HepG2 (cell line): ENCODE results near the gene STK10. TPM values are rescaled to one million over a fixed set of nuclear protein-coding genes. Genes with fewer than 3 reads are reported as not detected.

Source experiments
- ATAC-seq: fragments of 200-7000 bp; cut with Tn5 transposase; 3 replicates; pipeline ENCODE4 v1.9.1; 2020; ENCODE audit warnings: mild to moderate bottlenecking, moderate library complexity
- BruUV-seq: library from RNA; stranded (reverse); fragments of 400-500 nt; replicated peaks from 2 replicates; lab custom pipeline; 2021; lab: Mats Ljungman, UMichigan
- CTCF ChIA-PET: fragments of 300-600 bp; formaldehyde crosslinking; extraction: SDS; loops from one replicate; lab custom pipeline; 2021; ENCODE audit warnings: low total read pairs, inconsistent platforms, low intra/inter-chr PET ratio; lab: Yijun Ruan, JAX
- POLR2A ChIA-PET: fragments of 350-600 bp; sonication (Branson Sonifier 250); formaldehyde crosslinking; loops from one replicate; lab custom pipeline; 2020; ENCODE audit warnings: antibody characterized with exemption, inconsistent platforms; lab: Yijun Ruan, JAX
- DNase-seq: peaks from one replicate; pipeline ENCODE4 v3.0.0-alpha.2; 2015; ENCODE audit warnings: low spot score
- FAIRE-seq: peaks from 3 replicates; lab custom pipeline; 2011; peaks lifted over from hg19 to GRCh38; lab: Jason Lieb, UNC
- H2AFZ ChIP-seq: one replicate; pipeline ENCODE4 v1.6.1; 2011; ENCODE audit warnings: low read length, inconsistent platforms
- H3K27ac ChIP-seq: fragments of 300-600 bp; 3 replicates; pipeline ENCODE4 v1.8.0; 2011; ENCODE audit warnings: mixed run types, mild to moderate bottlenecking, mixed read lengths, low read length, inconsistent platforms; ENCODE audit not compliant: insufficient read depth; ENCODE audit errors: extremely low read length
- H3K27me3 ChIP-seq, 2 experiments: fragments of 200-600 bp in 1 of 2; 2 replicates in 1 of 2; 3 replicates in 1 of 2; pipeline versions ENCODE4 v1.6.0 to v1.8.0; 2011; ENCODE audit warnings: low read length in 2 of 2, mild to moderate bottlenecking in 2 of 2, moderate library complexity in 2 of 2, inconsistent platforms in 1 of 2; ENCODE audit not compliant: insufficient read depth in 2 of 2, control insufficient read depth in 1 of 2
- H3K36me3 ChIP-seq, 2 experiments: fragments of 200-600 bp in 1 of 2; replicated peaks in 1 of 2; 2 replicates in 1 of 2; 3 replicates in 1 of 2; pipeline versions ENCODE4 v1.5.1 to v1.8.0; 2011; ENCODE audit warnings: low read length in 2 of 2, inconsistent platforms in 1 of 2; ENCODE audit not compliant: insufficient read depth in 2 of 2, control insufficient read depth in 1 of 2
- H3K4me1 ChIP-seq: 2 replicates; pipeline ENCODE4 v1.5.1; 2012; ENCODE audit warnings: low read length, inconsistent platforms; ENCODE audit not compliant: insufficient read depth
- H3K4me2 ChIP-seq: 2 replicates; pipeline ENCODE4 v1.6.0; 2011; ENCODE audit warnings: low read depth, low read length, inconsistent platforms
- H3K4me3 ChIP-seq, 3 experiments: fragments of 200-600 bp in 1 of 3; sonication (generic), shearing (Covaris generic) in 1 of 3; replicated peaks in 1 of 3; 2 replicates each; pipeline ENCODE4 v1.5.1; 2011 to 2016; ENCODE audit warnings: low read length in 3 of 3, inconsistent platforms in 2 of 3, low read depth in 2 of 3, mild to moderate bottlenecking in 2 of 3, control low read depth in 1 of 3, mixed read lengths in 1 of 3; ENCODE audit not compliant: insufficient read depth in 1 of 3
- H3K79me2 ChIP-seq: one replicate; pipeline ENCODE4 v1.6.1; 2011; ENCODE audit warnings: low read length, inconsistent platforms; ENCODE audit not compliant: insufficient read depth
- H3K9ac ChIP-seq: 2 replicates; pipeline ENCODE4 v1.6.0; 2011; ENCODE audit warnings: mild to moderate bottlenecking, low read depth, low read length, inconsistent platforms; ENCODE audit not compliant: insufficient read depth
- H3K9me3 ChIP-seq: 2 replicates; pipeline ENCODE4 v1.5.1; 2012; ENCODE audit warnings: mild to moderate bottlenecking, low read length
- H4K20me1 ChIP-seq: 2 replicates; pipeline ENCODE4 v1.6.0; 2011; ENCODE audit warnings: inconsistent platforms, mild to moderate bottlenecking, low read length, moderate library complexity; ENCODE audit not compliant: insufficient read depth
- ATF3 ChIP-seq: sonication (generic); formaldehyde crosslinking; IDR thresholded peaks from 2 replicates; pipeline ENCODE4 v1.4.0; 2020; ENCODE audit warnings: missing genetic modification reagents
- DPF2 ChIP-seq: sonication (generic); formaldehyde crosslinking; IDR thresholded peaks from 2 replicates; pipeline ENCODE4 v1.4.0; 2020; ENCODE audit warnings: mild to moderate bottlenecking, low read depth, missing genetic modification reagents, borderline replicate concordance
- ETV6 ChIP-seq: sonication (generic); formaldehyde crosslinking; conservative IDR thresholded peaks from 2 replicates; pipeline ENCODE4 v1.4.0; 2020; ENCODE audit warnings: missing genetic modification reagents
- MTA1 ChIP-seq: sonication (generic); formaldehyde crosslinking; IDR thresholded peaks from 2 replicates; pipeline ENCODE4 v1.4.0; 2020; ENCODE audit warnings: missing genetic modification reagents, mild to moderate bottlenecking, borderline replicate concordance
- NCOA5 ChIP-seq: sonication (generic); formaldehyde crosslinking; IDR thresholded peaks from 2 replicates; pipeline ENCODE4 v1.4.0; 2020; ENCODE audit warnings: missing genetic modification reagents
- NFE2 ChIP-seq: sonication (generic); formaldehyde crosslinking; IDR thresholded peaks from 2 replicates; pipeline ENCODE4 v1.4.0; 2020; ENCODE audit warnings: missing genetic modification reagents
- THAP7 ChIP-seq: sonication (generic); formaldehyde crosslinking; IDR thresholded peaks from 2 replicates; pipeline ENCODE4 v1.8.1; 2023; ENCODE audit warnings: mild to moderate bottlenecking, missing genetic modification reagents
- ZNF142 ChIP-seq: sonication (generic); formaldehyde crosslinking; IDR thresholded peaks from 2 replicates; pipeline ENCODE4 v1.4.0; 2020; ENCODE audit warnings: missing genetic modification reagents
- WGBS: methylation state at CpG from one replicate; pipeline ENCODE4 v1.1.6; 2017; ENCODE audit warnings: low lambda C conversion rate; 5-methylcytosine and 5-hydroxymethylcytosine counted together
- in situ Hi-C: cut with HindIII; loops from 2 replicates; pipeline ENCODE4 v1.10.0; 2017; ENCODE audit warnings: low pct_unique_long_range_greater_than_20kb; ENCODE audit not compliant: extremely low pct_ligation_motif_present
- intact Hi-C: fragments of 100-400 bp; cut with micrococcal nuclease; formaldehyde crosslinking; loops from one replicate; pipeline ENCODE4 v1.10.0; 2022; ENCODE audit not compliant: unreplicated experiment
- polyA plus RNA-seq, 8 experiments: library from polyadenylated mRNA; depleted of rRNA in 3 of 8; stranded (reverse) in 7 of 8; unstranded in 1 of 8; fragments of >200 nt; fragmentation: Illumina TruSeq in 4 of 8; extraction: Trizol in 4 of 8; gene quantifications; 2 replicates each; pipeline versions ENCODE4 v1.2.1 to v1.2.3, GENCODE V29; 2011 to 2016; ENCODE audit warnings: low read depth in 4 of 8, missing spikeins in 1 of 8, mixed read lengths in 1 of 8; ENCODE audit not compliant: insufficient read depth in 1 of 8
- total RNA-seq, 5 experiments: library from RNA; depleted of rRNA; stranded (reverse); fragments of >200 nt; fragmentation: Illumina TruSeq; extraction: Trizol; gene quantifications; 2 replicates each; pipeline ENCODE4 v1.2.3, GENCODE V29; 2016; ENCODE audit warnings: low read depth in 1 of 5
- TF ChIP-seq, protein P1 (sequence below): sonication (generic); formaldehyde crosslinking; conservative IDR thresholded peaks from 2 replicates; pipeline ENCODE4 v1.8.0; 2022; ENCODE audit warnings: mild to moderate bottlenecking, moderate library complexity, missing genetic modification reagents

STK10 gene
- total and polyA plus RNA-seq, 2 of the 13 experiments (the other 11 are each of a cell fraction or from before 2014, with no cell fraction given): 7.0 to 7.2 TPM

GRCh38 chr5:172048170-172048422 lies 139.9 kb downstream of the STK10 start:
- Histone ChIP-seq H2AFZ (no peak overlapping the region), H3K27ac (no peak overlapping the region), H3K79me2 (no peaks in the 10 kb centered on the region), H3K4me3 (no peak overlapping the region), H3K9ac (no peak overlapping the region), H3K4me2 (no peak overlapping the region), H3K27me3 (no peaks in the 10 kb centered on the region), H3K4me1 (peaks cover 12% of the 10 kb centered on the region), H4K20me1 (no peaks in the 10 kb centered on the region), H3K36me3 (no peaks in the 10 kb centered on the region; a peak in 2 of 5 replicates), H3K9me3 (no peaks in the 10 kb centered on the region)
- DNase-seq: no peak
- no peak for ATAC-seq
- in situ Hi-C loops: no loop called here
- CTCF ChIA-PET: no interaction called here
- intact Hi-C loops: no loop called here
- TF ChIP-seq NCOA5 (no peak), ETV6 (CRISPR knock-in tag) (no peak), MTA1 (no peak)
- TF ChIP-seq, protein P1, sequence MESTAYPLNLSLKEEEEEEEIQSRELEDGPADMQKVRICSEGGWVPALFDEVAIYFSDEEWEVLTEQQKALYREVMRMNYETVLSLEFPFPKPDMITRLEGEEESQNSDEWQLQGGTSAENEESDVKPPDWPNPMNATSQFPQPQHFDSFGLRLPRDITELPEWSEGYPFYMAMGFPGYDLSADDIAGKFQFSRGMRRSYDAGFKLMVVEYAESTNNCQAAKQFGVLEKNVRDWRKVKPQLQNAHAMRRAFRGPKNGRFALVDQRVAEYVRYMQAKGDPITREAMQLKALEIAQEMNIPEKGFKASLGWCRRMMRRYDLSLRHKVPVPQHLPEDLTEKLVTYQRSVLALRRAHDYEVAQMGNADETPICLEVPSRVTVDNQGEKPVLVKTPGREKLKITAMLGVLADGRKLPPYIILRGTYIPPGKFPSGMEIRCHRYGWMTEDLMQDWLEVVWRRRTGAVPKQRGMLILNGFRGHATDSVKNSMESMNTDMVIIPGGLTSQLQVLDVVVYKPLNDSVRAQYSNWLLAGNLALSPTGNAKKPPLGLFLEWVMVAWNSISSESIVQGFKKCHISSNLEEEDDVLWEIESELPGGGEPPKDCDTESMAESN (CRISPR knock-in tag): no peak
- no TSS peak for BruUV-seq
- FAIRE-seq: no peak
- POLR2A ChIA-PET: no interaction called here
- 92% methylated on average over 1 of the region's 1 CpG for WGBS

GRCh38 chr5:172046593-172046992 lies 141.4 kb downstream of the STK10 start:
- Histone ChIP-seq H3K79me2 (no peaks in the 10 kb centered on the region), H3K36me3 (no peaks in the 10 kb centered on the region; a peak in 1 of 5 replicates), H3K4me1 (peaks cover 12% of the 10 kb centered on the region), H3K9ac (no peak overlapping the region), H4K20me1 (no peaks in the 10 kb centered on the region), H3K27ac (no peak overlapping the region), H3K9me3 (no peaks in the 10 kb centered on the region), H2AFZ (no peak overlapping the region), H3K4me2 (no peak overlapping the region), H3K4me3 (no peak overlapping the region), H3K27me3 (no peaks in the 10 kb centered on the region)
- FAIRE-seq (no peak), ATAC-seq (no peak), DNase-seq (no peak)
- in situ Hi-C loops (no loop called here), intact Hi-C loops (no loop called here)
- no TSS peak for BruUV-seq
- WGBS: 93% methylated on average over 4 of the region's 4 CpGs
- ChIA-PET CTCF (no interaction called here), POLR2A (no interaction called here)
- TF ChIP-seq THAP7 (CRISPR knock-in tag): no peak
- TF ChIP-seq NFE2: no peak
- no peak for TF ChIP-seq DPF2
- TF ChIP-seq ATF3 (CRISPR knock-in tag): no peak
- no peak for TF ChIP-seq ETV6 (CRISPR knock-in tag)
- TF ChIP-seq ZNF142 (CRISPR knock-in tag): no peak
